ENCODE data around the gene SYNE1.
A peak's percentile ranks its signal among the peaks of the same experiment; 100 is the strongest.

The SYNE1 gene

DNA sequence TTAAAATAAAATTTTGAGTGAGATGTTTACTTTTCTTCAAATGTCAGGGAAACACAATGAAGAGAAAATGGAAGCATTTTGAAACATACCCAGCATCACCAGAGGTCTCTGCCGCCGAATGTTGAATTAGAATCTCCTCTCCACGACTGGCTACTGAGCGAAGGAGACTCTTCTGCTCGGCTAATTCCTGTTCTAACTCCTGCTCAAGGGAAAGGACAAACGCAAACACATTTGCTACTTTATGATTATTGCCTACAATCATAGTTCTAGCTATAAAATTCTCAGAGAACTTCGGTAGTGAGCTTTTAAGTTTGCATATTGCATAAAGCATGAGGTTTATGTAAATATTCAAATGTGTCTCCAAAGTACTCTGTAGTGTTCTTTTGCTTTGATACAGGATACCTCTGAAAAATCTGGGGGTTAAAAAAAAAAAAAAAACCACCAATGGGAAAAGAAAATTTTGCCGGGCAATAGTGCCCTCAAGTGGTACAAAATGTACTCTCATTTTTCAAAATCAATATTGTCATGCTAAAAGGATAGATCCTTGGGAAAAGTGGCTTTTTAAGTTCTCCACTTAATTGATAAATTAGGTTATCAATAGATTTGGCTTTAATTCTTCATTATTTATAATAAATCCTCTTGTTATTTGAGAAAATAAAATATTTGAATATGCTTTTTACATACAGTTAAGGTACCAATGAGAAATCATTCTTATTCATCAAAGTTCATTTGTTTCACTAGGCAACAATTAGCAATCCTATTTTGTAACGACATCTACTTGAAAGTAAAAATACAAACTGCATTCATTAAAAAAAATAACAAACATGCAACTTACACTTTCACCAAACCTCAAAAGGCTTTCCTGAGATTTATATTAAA is 369.0 kb downstream of the SYNE1 start:
- peak in 1 of 2 donors; percentile 24 for DNase-seq

- no peak for DNase-seq
These were observed 371.5 kb downstream of the SYNE1 start for GRCh38 chr6:152265651-152266050.

DNA sequence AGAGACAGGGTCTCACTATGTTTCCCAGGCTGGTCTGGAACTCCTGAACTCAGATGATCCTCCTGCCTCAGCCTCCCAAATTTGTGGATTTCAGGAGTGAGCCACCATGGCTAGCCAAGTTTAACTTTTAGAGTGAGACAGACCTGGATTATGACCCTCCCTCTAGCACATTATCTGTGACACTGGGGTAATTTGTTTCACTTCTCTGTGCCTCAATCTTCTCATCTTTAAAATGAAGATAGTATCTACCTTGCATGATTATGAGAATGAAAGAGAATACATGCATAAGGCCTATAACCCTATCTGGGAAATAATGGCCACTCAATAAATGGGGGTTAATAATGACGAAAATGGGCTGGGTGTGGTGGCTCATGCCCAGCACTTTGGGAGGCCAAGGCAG is 373.6 kb downstream of the SYNE1 start:
- DNase-seq: no peak

DNA sequence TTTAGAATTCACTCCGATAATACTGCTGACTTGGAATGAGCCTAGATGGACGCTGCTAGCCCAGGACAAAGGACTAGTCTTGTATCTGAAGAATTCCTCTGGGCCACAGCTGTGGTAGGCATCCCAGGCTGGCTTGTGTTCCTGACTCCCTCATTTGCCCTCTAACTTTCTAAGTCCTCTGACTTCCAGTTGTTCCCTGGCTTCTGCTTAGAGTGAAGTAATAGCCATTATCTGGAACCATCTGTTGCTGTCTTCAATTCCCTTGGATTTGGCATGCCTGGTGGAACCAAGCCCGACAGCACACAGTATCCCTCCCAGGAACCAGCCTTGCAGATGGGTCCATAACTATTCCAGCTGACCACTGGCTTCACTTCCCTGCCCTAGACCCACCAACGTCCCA is 376.0 kb downstream of the SYNE1 start:
- no peak for DNase-seq

GRCh38 chr6:152259234-152259633 is 377.9 kb downstream of the SYNE1 start:
- DNase-seq: no peak

DNA sequence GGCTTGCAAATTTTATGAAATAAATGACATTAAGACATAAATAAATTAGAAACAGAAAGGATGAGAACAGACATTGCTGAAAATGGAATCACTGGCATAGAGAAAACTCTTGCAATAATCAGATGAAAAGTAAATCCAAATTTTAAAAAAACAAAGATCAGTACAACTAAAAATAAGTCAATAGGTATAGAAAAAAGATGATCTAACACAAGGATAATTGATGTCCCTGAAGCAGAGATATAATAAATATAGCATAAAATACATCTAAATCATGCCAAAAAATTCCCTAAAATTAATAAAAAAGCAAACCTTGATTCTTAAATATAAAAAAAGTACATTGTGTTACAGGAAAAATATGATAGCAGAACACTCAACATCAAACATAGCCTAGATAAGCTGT is 379.6 kb downstream of the SYNE1 start:
- no peak for DNase-seq

- DNase-seq: no peak
These were observed 387.0 kb downstream of the SYNE1 start for GRCh38 chr6:152250127-152250526.

- DNase-seq: no peak
These were observed 388.2 kb downstream of the SYNE1 start for GRCh38 chr6:152248980-152249379.

DNA sequence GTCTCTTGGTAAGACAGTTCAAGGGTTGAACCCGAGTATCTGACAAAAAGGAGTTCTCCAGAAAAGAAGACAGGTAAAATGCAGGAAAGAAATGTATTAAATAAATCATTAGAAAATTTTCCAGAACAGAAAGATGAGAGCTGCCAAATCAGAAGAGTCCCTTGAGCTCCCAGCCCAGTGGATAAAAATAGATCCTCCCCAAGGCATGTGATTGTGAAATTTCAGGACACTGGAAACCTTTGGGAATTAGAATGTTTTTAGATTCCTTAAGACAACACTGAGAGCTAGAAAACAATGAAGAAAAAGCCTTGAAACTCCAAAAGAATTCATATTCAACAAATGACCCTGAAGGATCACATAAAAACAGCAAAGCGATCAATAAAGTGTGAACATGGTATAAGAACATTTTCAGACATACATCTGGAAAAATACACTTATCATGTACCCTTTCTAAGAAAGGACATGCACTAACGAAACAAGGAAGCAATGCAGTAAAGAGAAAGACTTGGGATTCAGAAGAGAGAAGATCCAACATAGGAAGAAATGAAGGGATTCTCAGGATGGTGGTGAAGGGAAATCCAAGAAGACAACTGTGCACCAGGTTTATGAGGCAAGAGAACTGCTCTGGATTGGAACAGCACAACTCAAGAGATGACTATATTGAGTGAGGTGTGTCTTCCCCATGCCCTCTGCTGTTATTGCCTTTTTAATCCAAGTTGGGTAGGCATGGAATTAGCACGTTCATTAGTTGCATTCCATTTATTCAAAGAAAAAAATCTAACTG is 390.4 kb downstream of the SYNE1 start:
- no peak for DNase-seq

- no peak for DNase-seq
These were observed 392.0 kb downstream of the SYNE1 start for GRCh38 chr6:152244998-152245630.

DNA sequence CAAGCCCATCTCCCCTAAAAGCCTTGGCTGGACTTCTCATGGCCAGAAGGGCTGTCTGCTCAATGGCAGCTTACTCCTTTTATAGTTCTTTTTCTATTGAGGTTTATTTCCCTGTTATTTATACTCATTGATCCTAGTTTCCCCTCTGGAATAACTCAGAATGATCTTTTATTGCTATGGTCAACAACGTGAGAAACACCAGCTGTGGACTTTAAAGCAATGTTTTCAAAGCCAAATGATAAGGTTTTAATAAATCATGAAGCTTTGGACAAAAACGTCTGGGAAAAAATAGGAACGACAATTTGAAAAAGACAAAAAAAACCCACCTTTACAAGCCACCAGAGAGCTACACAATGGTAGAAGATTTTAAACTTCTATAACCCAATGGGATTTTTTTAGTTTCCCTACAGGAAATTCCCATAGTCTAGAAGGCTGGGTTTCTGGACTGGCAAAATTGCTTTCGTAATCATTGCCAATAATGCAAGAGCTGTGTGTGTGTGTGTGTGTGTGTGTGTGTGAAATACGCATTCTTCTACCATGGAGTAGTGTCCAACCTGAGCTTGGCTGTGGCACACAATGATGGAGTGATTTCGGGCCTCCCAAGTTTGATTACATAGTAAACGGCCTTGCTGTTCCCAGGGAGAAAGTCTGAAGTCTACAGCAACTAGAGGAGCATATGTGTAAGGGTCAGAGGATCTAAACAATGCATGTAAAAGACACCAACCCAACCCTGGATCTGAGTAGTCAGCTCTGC is 396.0 kb downstream of the SYNE1 start:
- DNase-seq: no peak

DNA sequence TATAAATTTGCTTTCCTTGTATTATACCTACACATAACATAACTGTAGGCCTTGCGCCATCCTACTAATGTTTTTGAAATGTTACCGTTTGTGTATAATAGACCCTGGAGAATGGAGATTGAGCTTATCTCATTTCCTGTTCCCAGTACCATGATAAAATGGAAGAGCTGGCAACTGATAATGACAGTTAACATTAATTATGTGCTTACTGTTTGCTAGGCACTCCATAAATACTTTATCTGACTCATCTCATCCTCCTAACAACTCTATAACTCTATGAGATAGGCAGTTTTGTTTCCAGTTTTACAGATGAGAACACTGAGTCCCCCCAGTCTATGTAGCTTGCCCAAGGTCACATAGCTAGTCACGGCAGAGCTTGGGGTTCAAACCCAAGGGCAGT is 396.7 kb downstream of the SYNE1 start:
- no peak for DNase-seq

DNA sequence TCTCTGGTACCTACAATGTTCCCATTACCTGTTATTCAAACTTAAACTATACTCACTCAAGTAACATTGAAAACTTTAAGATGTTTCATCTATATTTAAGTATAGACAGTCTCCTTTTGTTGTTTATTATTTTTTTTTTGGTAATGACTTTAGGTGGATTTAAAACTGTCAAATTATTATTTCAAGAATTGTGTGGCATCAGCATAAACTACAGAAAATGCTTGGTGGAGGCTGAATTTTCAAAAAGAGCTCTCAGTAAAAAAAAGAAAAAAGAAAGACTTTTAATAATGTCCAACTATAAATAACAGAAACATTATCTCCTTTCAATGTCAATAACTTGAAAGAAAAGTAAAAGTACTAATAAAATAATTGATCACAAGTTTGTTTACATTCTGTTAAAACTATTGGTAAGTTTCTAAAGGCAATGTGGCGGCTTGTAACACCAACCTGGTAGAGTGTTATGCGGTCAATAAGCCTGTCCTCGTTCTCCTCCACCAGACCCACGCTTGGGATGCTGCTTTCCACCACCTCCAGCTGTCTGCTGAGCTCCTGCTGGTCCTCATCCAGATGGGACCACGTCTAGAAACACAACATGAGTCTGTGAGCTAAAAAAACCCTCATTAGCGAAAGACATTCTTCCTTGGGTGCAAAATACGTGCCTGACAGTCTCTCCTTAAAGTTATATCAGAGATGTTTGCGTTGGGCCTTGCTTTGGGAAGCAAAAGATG is 400.6 kb downstream of the SYNE1 start:
- DNase-seq: no peak

DNA sequence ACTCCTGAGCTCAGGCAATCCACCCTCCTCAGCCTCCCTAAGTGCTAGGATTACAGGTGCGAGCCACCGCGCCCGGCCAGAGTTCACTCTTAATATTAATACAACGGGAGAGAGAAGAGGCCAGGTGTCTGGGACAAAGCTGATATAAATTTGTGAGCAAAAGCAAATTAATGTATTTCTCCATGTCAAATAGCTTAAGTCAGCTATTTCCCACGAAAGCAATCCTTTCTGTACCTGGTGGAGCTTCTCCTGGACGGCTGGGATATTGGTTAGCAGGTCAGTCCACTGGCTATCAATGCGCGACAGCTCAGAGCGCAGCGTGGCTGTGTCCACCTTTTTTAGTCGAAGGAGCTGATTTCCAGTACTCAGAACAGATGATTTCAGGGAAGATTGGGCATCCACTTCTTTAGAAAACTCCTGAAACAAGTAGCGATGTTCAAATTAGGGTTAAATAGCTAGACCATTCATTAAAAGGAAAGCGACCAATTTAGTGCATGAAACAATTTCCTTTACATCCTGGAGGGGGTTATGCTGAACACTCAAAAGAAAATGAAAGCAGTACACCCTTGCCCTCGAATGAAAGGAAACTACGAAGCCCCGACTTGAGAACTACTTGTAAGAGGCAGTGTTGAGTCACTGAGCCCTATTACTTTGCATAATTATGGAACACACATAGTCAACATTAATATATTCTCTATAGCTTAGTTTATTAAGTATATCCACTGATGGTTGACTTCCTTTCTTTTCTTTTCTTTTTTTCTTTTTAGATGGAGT is 403.4 kb downstream of the SYNE1 start:
- no peak for DNase-seq

DNA sequence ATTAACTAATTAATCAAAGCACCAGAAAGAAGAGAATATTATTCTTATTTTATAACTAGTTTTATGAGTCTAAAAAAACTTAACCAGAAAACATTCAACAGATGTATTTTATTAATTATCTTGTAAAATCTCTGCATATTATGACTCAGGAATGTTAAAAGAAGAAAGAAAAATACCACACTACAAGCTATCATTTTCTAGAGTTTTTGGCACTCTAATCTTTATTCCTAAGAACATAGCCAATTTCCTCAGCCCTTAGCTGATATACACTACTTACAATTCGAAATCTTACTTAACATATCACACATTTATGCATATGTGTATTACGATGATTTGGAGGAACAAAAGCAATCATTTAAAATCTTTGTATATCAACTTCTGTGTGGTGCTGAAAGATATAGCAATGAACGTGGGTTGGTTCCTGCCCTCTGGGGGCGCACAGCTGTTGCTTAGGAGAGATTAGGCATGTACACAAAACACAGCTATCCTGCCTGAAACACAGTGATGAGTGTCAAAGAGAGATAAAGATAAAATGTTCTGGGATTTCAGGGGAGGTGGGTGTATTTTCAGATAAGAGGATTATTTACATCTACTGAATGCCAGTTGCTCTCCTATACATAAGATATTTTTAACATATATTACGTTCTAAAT is 404.5 kb downstream of the SYNE1 start:
- no peak for DNase-seq

DNA sequence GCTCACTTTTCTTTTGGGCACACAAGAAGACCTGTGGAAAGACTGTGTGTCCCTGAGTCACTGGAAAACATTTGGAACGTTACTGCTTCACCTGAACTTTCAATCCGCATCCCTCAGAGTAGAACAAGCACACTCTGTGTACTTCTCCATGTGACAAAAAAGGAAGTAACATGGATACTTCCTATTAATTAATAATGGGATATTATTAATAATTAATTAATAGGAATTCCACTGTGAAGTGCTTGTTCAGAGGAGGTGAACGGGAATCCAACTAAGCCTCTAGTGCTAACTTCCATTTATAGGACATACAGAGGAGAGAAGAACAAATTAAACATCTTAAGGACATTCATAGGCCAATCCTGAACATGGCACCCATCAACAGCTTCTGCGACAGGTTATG is 407.8 kb downstream of the SYNE1 start:
- DNase-seq: no peak

DNA sequence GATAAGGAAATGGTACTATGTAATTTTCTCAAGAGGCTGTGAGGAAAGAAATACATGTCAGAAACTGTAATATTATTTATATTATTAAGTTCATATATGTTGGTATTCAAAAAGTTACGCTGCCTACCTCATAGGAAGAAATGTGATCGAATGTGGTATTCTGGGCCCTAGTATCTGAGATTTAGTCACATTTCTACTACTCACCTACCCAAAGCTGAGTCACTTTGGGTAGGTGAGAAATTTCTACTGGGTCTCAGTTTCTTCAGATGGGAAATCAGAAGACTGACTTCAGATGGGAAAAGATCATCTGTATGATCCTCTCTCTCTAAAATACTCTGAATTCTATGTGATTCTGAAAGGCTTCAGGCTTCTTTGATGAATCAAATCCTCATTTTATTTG is 411.0 kb downstream of the SYNE1 start:
- DNase-seq: no peak

DNA sequence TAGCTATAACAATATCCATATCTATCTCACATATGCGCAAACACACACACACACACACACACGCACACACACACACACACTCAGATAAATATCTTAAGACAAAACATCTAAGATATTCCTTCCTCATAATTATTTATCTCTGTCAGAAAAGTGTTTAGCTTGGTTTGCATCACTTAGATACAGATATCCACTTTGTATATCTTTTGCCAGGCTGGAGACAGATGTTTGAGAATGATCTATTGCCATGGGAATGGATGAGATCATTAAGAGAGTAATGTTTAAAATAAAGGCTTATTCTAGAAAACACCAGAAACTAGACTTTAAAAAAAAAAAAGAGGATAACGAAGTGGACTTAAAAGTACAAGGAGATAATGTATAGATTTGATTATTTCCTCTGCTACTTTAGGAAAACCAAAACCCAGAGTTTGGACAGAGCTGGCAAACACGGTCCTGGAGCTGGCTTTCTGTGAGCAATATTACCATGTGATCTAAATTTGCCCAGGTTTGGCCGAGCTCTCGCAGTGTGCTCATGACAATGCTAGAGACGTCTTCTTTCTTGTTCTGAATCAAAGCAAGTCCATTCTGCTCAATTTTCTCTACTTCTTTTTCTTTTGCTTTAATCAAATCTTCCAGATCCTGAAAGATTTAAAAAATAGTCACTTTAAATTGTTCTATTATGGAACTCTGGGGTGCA is 411.8 kb downstream of the SYNE1 start:
- DNase-seq: no peak

DNA sequence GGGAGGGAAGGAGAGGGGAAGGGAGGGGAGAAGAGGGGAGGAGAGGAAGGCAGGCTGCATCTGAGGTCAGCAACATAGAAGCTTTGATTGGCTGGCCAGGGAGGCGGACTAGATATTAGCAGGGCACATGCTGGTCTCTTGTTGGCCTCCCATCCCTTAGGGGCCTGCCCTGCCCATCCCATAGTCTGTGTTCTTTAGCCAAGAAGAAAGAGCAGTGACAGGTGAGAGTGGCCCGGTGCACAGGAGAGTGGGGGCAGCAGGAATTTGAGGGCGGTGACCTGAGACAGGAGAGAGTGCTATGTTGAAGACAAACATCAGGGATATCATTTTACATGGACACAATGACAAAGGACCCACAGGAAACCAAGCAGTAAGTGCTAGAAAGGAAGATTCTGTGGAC is 413.5 kb downstream of the SYNE1 start:
- no peak for DNase-seq
